Transverse colon (tissue), 4 donors: Measurements from ENCODE around the gene GREM2. TPM values are rescaled to one million over a fixed set of nuclear protein-coding genes. Genes with fewer than 3 reads are reported as not detected.
A peak's percentile ranks its signal among the peaks of the same experiment; 100 is the strongest.

Source experiments
- DNase-seq: peaks from one replicate; pipeline ENCODE4 v3.0.0-alpha.2; 2019
- H3K27ac ChIP-seq, 4 donors: fragments of 200-600 bp; sonication (generic); 2 replicates each; pipeline ENCODE4 v1.5.1; 2016 to 2018; ENCODE audit warnings: inconsistent platforms in 4 of 4
- H3K27me3 ChIP-seq: fragments of 200-600 bp; sonication (generic); 2 replicates; pipeline ENCODE4 v1.5.1; 2017; ENCODE audit warnings: inconsistent platforms
- H3K36me3 ChIP-seq, 4 donors: fragments of 200-600 bp; sonication (generic); 2 replicates each; pipeline ENCODE4 v1.5.1; 2017 to 2019; ENCODE audit warnings: inconsistent platforms in 4 of 4
- H3K4me1 ChIP-seq, 4 donors: fragments of 200-600 bp; sonication (generic); 2 replicates each; pipeline ENCODE4 v1.5.1; 2017 to 2020; ENCODE audit warnings: inconsistent platforms in 4 of 4
- H3K4me3 ChIP-seq, 4 donors: fragments of 200-600 bp; sonication (generic); 1 replicate in 1 of 4; 2 replicates in 3 of 4; pipeline versions ENCODE4 v1.5.1 to v1.6.1; 2017 to 2019; ENCODE audit warnings: inconsistent platforms in 4 of 4
- H3K9me3 ChIP-seq, 2 donors: fragments of 200-600 bp; sonication (generic); 2 replicates each; pipeline ENCODE4 v1.5.1; 2017 to 2019; ENCODE audit warnings: inconsistent platforms in 2 of 2
- EP300 ChIP-seq: sonication (generic); formaldehyde crosslinking; IDR thresholded peaks from one replicate; pipeline ENCODE4 v1.6.1; 2017; ENCODE audit warnings: antibody characterized with exemption, low read depth
- POLR2A ChIP-seq: fragments of 450-650 bp; IDR thresholded peaks from one replicate; pipeline ENCODE4 v1.6.1; 2016; ENCODE audit warnings: antibody characterized with exemption, mild to moderate bottlenecking, moderate library complexity
- POLR2AphosphoS5 ChIP-seq, 3 donors: sonication (generic); formaldehyde crosslinking; IDR thresholded peaks; one replicate each; pipeline ENCODE4 v1.6.1; 2016; ENCODE audit warnings: antibody characterized with exemption in 3 of 3
- WGBS, 2 donors: methylation state at CpG; one replicate each; pipeline ENCODE4 v1.1.5; 2018; ENCODE audit warnings: low coverage in 1 of 2; 5-methylcytosine and 5-hydroxymethylcytosine counted together
- in situ Hi-C, 4 donors: fragments of 200-750 bp; cut with MboI; loops; one replicate each; pipeline versions ENCODE4 v1.15.0 to v1.15.1; 2017; ENCODE audit warnings: low sequenced_read_pairs in 3 of 4, low pct_ligation_motif_present in 1 of 4, low pct_unique_long_range_greater_than_20kb in 1 of 4
- intact Hi-C: fragments of 100-400 bp; cut with DNase I; formaldehyde crosslinking; loops from one replicate; pipeline ENCODE4 v1.15.1; 2023; ENCODE audit warnings: low total_unique reads
- total RNA-seq, 4 donors: library from RNA; depleted of rRNA; stranded (reverse); fragments of >200 nt; gene quantifications; one replicate each; pipeline ENCODE4 v1.1.0, GENCODE V29; 2016
- TF ChIP-seq, protein P1 (sequence below), 5 experiments: fragments of 200-600 bp in 3 of 5; fragments of 450-650 bp in 2 of 5; sonication (generic) in 3 of 5; IDR thresholded peaks; 1 replicate in 2 of 5; 2 replicates in 3 of 5; pipeline ENCODE4 v1.5.1; 2016 to 2017; ENCODE audit warnings: antibody characterized with exemption in 5 of 5, inconsistent platforms in 3 of 5, mild to moderate bottlenecking in 2 of 5, moderate library complexity in 1 of 5

Gene GREM2
- total RNA-seq, 4 donors from 2014 or later: 2.8 to 13.1 (median 4.9) TPM

- Histone ChIP-seq H3K4me3 (no peak overlapping the region), H3K27me3 (peaks cover 15% of the 10 kb centered on the region), H3K9me3 (no peaks in the 10 kb centered on the region), H3K4me1 (peaks cover 0 to 33% (median 8%) of the 10 kb centered on the region in 4 donors), H3K36me3 (no peaks in the 10 kb centered on the region), H3K27ac (no peak overlapping the region)
- no peak for TF ChIP-seq EP300
- TF ChIP-seq POLR2A: no peak
- TF ChIP-seq POLR2AphosphoS5 (IDR thresholded peaks at IDR 0.05): no peak
- TF ChIP-seq, protein P1, sequence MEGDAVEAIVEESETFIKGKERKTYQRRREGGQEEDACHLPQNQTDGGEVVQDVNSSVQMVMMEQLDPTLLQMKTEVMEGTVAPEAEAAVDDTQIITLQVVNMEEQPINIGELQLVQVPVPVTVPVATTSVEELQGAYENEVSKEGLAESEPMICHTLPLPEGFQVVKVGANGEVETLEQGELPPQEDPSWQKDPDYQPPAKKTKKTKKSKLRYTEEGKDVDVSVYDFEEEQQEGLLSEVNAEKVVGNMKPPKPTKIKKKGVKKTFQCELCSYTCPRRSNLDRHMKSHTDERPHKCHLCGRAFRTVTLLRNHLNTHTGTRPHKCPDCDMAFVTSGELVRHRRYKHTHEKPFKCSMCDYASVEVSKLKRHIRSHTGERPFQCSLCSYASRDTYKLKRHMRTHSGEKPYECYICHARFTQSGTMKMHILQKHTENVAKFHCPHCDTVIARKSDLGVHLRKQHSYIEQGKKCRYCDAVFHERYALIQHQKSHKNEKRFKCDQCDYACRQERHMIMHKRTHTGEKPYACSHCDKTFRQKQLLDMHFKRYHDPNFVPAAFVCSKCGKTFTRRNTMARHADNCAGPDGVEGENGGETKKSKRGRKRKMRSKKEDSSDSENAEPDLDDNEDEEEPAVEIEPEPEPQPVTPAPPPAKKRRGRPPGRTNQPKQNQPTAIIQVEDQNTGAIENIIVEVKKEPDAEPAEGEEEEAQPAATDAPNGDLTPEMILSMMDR (IDR thresholded peaks at IDR 0.05): no peak
- WGBS, 2 donors: 29 to 32% methylated on average over 5 of the region's 5 CpGs
- no peak for DNase-seq
- in situ Hi-C loops: loop anchor here in 2 of 4 donors (10.0 to 25.0 kb wide), 2 partner anchors 426 to 429 kb away; no protein-coding TSS in a partner anchor
- intact Hi-C loops: loop anchor here (10.0 kb wide), 1 partner anchor 419 kb away; no protein-coding TSS in a partner anchor
These were observed 1.6 kb upstream of the GREM2 start for GRCh38 chr1:240613356-240614142.

GRCh38 chr1:240612811-240613210 lies 856 bp upstream of the GREM2 start:
- Histone ChIP-seq H3K4me3 (no peak overlapping the region), H3K27ac (no peak overlapping the region), H3K9me3 (no peaks in the 10 kb centered on the region), H3K27me3 (peaks cover 15% of the 10 kb centered on the region), H3K36me3 (no peaks in the 10 kb centered on the region), H3K4me1 (peaks cover 0 to 37% (median 8%) of the 10 kb centered on the region in 4 donors)
- 72 to 77% methylated on average over 5 to 6 of the region's 6 CpGs for WGBS, 2 donors
- TF ChIP-seq, protein P1 (IDR thresholded peaks at IDR 0.05): no peak
- TF ChIP-seq EP300 (no peak), POLR2AphosphoS5 (IDR thresholded peaks at IDR 0.05) (no peak), POLR2A (no peak)
- intact Hi-C loops: loop anchor here (10.0 kb wide), 1 partner anchor 418 kb away; no protein-coding TSS in a partner anchor
- in situ Hi-C loops: loop anchor here in 2 of 4 donors (10.0 to 25.0 kb wide), 2 partner anchors 426 to 428 kb away; no protein-coding TSS in a partner anchor
- DNase-seq: no peak

DNA sequence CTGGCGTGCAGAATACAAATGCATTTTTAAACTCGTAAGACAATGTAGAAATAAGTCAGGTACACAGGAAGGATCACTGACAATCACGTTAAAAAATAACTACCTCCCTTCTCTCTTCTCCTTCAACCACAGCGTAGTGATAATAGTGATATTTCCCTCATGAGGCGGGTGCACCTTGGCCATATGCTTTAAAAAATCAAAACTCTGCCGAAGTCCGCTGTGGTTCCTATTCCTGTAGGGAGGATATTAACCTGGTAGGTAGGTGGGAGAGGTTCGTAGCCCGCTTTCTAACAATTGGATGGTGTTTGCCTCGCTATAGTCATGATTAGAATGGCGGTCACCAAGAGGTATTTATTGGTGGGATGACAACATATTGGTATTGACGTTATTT lies 732 bp downstream of the GREM2 start:
- Histone ChIP-seq H3K36me3 (no peaks in the 10 kb centered on the region), H3K4me1 (peaks cover 0 to 44% (median 11%) of the 10 kb centered on the region in 4 donors), H3K4me3 (peak overlapping the region; percentile 38 to 61 (median 54)), H3K27ac (peak overlapping the region; percentile 59 to 76 (median 70)), H3K9me3 (no peaks in the 10 kb centered on the region), H3K27me3 (peaks cover 15% of the 10 kb centered on the region)
- DNase-seq: no peak
- in situ Hi-C loops: loop anchor here in 2 of 4 donors (10.0 to 25.0 kb wide), 2 partner anchors 424 to 426 kb away; no protein-coding TSS in a partner anchor
- TF ChIP-seq EP300 (no peak), POLR2AphosphoS5 (IDR thresholded peaks at IDR 0.05) (no peak), POLR2A (no peak)
- TF ChIP-seq, protein P1 (IDR thresholded peaks at IDR 0.05): no peak
- intact Hi-C loops: loop anchor here (10.0 kb wide), 1 partner anchor 416 kb away; no protein-coding TSS in a partner anchor
- 17 to 26% methylated on average over 7 to 12 of the region's 12 CpGs for WGBS, 2 donors

DNA sequence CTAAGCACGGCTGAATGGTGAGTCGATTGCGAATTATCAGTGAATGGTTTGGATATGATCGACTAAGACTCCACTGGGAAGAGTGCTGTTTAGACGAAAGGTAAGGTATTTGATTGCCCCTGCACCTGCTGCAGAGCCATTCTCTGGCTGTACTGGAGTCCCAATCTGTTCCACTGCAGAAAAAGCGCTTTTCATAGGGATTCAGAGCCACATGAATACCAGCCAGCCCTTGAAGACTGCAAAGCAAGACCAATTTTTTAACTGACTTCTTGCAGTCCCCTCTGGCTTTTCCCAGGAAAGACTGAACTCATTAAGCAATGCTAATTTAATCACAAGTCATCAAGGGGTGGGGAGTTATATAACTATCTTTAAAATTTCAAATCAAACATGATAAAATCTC lies 1.3 kb downstream of the GREM2 start:
- in situ Hi-C loops: loop anchor here in 2 of 4 donors (10.0 to 25.0 kb wide), 2 partner anchors 423 to 426 kb away; no protein-coding TSS in a partner anchor

More for the DNA sequence above, 1.3 kb downstream of the GREM2 start:
- no peaks in the 10 kb centered on the region for H3K36me3 ChIP-seq
- H3K9me3 ChIP-seq: no peaks in the 10 kb centered on the region
- no peak for DNase-seq
- H3K4me3 ChIP-seq: peak overlapping the region in 3 of 4 donors; percentile 0 to 61 (median 20)
- H3K27me3 ChIP-seq: peaks cover 15% of the 10 kb centered on the region
- 43 to 46% methylated on average over 5 to 6 of the region's 6 CpGs for WGBS, 2 donors
- H3K4me1 ChIP-seq: peaks cover 0 to 44% (median 11%) of the 10 kb centered on the region in 4 donors
- intact Hi-C loops: loop anchor here (10.0 kb wide), 1 partner anchor 416 kb away; no protein-coding TSS in a partner anchor
- H3K27ac ChIP-seq: peak overlapping the region in 2 of 4 donors; percentile 19 to 69
- TF ChIP-seq POLR2A: no peak
- no peak for TF ChIP-seq POLR2AphosphoS5 (IDR thresholded peaks at IDR 0.05)
- TF ChIP-seq EP300: no peak
- TF ChIP-seq, protein P1 (IDR thresholded peaks at IDR 0.05): no peak
